ENCODE measurements around the gene VSTM4. TPM values are rescaled to one million over a fixed set of nuclear protein-coding genes. Genes with fewer than 3 reads are reported as not detected.

VSTM4 gene
- total and polyA plus RNA-seq, 8 donors = 0.32 to 2.4 (median 0.57) TPM

DNA sequence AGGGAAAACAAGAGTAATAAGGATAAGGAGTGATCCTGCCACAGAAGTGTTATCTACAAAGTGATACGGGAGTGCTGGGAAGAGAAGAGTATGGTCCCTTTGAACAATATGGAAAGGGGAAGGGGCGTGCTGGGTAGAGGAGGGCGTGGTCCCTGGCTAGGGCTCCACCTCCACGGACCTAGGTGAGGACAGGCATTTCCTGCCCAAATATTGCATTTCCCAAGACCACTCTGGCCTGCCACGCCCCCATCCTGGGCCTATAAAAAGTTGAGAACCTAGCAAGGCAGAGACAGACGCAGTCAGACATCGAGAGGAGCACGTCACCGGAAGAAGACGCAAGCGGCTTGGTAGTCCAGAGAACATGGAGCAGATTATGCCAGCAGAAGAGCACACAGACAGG, 22.8 kb downstream of the VSTM4 start:
- ATAC-seq (no peak), FAIRE-seq (no peak), DNase-seq (no peak)
- no peak overlapping the region for H3K4me3 ChIP-seq
- H3K36me3 ChIP-seq = no peaks in the 10 kb centered on the region
- H3K4me1 ChIP-seq = no peaks in the 10 kb centered on the region
- no peak overlapping the region for H3K27ac ChIP-seq
- H3K9me3 ChIP-seq = no peaks in the 10 kb centered on the region
- TF ChIP-seq, protein P1, sequence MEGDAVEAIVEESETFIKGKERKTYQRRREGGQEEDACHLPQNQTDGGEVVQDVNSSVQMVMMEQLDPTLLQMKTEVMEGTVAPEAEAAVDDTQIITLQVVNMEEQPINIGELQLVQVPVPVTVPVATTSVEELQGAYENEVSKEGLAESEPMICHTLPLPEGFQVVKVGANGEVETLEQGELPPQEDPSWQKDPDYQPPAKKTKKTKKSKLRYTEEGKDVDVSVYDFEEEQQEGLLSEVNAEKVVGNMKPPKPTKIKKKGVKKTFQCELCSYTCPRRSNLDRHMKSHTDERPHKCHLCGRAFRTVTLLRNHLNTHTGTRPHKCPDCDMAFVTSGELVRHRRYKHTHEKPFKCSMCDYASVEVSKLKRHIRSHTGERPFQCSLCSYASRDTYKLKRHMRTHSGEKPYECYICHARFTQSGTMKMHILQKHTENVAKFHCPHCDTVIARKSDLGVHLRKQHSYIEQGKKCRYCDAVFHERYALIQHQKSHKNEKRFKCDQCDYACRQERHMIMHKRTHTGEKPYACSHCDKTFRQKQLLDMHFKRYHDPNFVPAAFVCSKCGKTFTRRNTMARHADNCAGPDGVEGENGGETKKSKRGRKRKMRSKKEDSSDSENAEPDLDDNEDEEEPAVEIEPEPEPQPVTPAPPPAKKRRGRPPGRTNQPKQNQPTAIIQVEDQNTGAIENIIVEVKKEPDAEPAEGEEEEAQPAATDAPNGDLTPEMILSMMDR (IDR thresholded peaks at IDR 0.05) = no peak
- no peaks in the 10 kb centered on the region for H3K27me3 ChIP-seq
- intact Hi-C loops (cut with DNase I) = no loop called here
- 81 to 87% methylated on average over 11 of the region's 11 CpGs for WGBS, 2 donors

DNA sequence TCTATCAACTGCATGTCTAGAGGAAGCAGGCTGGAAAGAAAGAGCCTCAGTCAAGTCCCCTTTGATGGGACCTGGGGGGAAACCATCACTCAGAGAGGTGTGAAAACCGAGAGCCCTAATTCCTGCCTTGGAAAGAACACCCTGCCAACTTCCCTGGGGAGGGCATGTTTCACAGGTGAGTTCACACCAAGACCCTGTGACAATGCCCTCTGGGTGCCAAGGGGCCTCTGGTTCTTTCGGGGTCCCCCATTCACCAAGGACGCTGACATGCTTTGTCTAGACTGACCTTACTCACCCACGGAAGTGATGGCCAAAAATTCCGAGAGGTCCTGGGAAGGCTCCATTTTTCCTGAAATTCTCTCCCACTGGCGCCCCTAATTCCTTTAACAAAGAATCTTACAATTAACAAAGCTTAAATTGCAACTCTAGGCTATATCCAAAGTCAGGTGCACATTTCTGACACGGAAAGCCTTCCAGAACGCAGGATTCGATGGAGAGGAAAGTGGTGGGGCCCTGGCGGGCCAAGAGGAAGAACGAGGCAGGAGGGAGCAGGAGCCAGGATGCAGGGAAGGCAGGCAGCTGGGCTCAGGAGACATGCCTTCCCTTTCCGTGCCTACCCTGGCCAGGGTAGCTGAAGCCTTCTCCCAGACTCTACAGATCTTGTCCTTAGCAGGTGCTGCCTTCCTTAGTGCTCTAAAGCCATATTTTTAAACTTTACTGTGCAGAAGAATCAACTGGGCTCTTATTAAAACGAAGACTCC, 23.7 kb downstream of the VSTM4 start:
- Histone ChIP-seq H3K27me3 (no peaks in the 10 kb centered on the region), H3K27ac (no peak overlapping the region), H3K4me3 (no peak overlapping the region), H3K36me3 (no peaks in the 10 kb centered on the region), H3K9me3 (no peaks in the 10 kb centered on the region), H3K4me1 (no peaks in the 10 kb centered on the region)
- no peak for ATAC-seq
- FAIRE-seq = no peak
- TF ChIP-seq, protein P1 (IDR thresholded peaks at IDR 0.05) = no peak
- intact Hi-C loops (cut with DNase I) = no loop called here
- no peak for DNase-seq
- 78 to 79% methylated on average over 13 of the region's 13 CpGs for WGBS, 2 donors

DNA sequence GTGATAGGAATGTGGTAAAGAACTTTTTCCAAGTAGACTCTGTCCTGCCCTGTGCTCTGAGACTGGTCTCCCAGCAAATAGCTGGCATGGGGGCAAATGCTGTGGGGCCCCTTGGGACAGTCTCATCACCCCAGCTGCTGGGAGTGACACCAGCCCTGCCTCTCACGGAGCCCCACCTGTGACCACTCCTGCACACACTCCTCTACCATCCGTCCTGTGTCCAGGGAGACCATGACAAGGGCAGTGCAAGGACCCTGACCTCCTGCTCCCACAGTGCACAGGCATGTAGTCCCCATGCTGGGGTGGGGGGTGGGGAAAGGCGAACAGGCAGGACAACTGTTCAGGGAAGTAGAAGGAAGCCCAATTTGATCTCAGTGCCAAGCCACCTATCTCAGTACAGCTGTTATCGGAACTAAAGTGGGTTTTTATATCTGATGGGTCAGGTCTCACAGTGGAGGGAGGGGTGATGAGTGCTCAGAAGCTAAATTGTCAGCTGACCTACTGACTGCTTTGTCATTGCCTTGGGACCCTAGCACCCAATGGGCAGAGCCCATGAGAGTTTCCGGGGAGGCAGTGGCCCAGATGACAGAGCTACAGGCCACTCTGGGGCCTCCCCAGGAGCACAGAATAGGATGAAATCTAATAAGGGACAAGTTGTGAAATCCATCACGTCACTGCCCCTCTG, 24.5 kb downstream of the VSTM4 start:
- FAIRE-seq = no peak
- no peak for DNase-seq
- no peaks in the 10 kb centered on the region for H3K27me3 ChIP-seq
- no peaks in the 10 kb centered on the region for H3K9me3 ChIP-seq
- intact Hi-C loops (cut with DNase I) = no loop called here
- no peak overlapping the region for H3K4me3 ChIP-seq
- WGBS, 2 donors = 71 to 75% methylated on average over 6 of the region's 6 CpGs
- TF ChIP-seq, protein P1 (IDR thresholded peaks at IDR 0.05) = no peak
- no peak overlapping the region for H3K27ac ChIP-seq
- ATAC-seq = no peak
- H3K4me1 ChIP-seq = no peaks in the 10 kb centered on the region
- no peaks in the 10 kb centered on the region for H3K36me3 ChIP-seq

DNA sequence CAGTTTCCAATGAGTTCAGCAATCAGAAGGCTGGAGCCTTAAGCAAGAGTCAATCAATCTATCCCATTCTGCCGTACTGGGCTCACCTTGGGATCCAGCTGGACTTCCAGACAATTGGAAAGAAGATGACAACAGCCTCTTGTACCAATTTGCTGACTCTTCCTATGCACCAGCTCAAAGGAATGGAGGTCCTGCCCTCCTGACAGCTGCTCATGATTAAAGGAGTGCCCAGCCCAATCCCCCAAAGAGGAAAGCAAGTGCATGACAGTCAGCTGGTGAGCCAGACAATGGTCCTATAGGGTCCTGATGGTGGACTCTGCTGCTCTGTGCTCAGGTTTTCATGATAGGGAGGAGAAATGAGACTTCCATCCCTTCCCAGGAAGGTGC, 25.1 kb downstream of the VSTM4 start:
- no peak overlapping the region for H3K27ac ChIP-seq
- no peak for ATAC-seq
- intact Hi-C loops (cut with DNase I) = no loop called here

More for the DNA sequence above, 25.1 kb downstream of the VSTM4 start:
- Histone ChIP-seq H3K36me3 (no peaks in the 10 kb centered on the region), H3K4me1 (no peaks in the 10 kb centered on the region), H3K27me3 (no peaks in the 10 kb centered on the region), H3K4me3 (no peak overlapping the region), H3K9me3 (no peaks in the 10 kb centered on the region)
- WGBS, 2 donors = 44 to 58% methylated on average over 1 of the region's 1 CpG
- TF ChIP-seq, protein P1 (IDR thresholded peaks at IDR 0.05) = no peak
- no peak for FAIRE-seq
- DNase-seq = no peak
